Sigmoid colon (tissue), 7 donors: ENCODE measurements around the gene SATB2. TPM values are rescaled to one million over a fixed set of nuclear protein-coding genes. Genes with fewer than 3 reads are reported as not detected.

ENCODE experiments used
- DNase-seq: peaks from one replicate; pipeline ENCODE4 v3.0.0-alpha.2; 2019
- H3K27ac ChIP-seq, 4 donors: fragments of 200-600 bp; sonication (generic); one replicate each; pipeline ENCODE4 v1.5.1; 2016 to 2019; ENCODE audit warnings: mild to moderate bottlenecking in 1 of 4
- H3K27me3 ChIP-seq, 3 donors: fragments of 200-600 bp; sonication (generic); one replicate each; pipeline ENCODE4 v1.5.1; 2019; ENCODE audit warnings: mild to moderate bottlenecking in 1 of 3
- H3K36me3 ChIP-seq, 4 donors: fragments of 200-600 bp; sonication (generic); one replicate each; pipeline ENCODE4 v1.5.1; 2016 to 2019
- H3K4me1 ChIP-seq, 4 donors: fragments of 200-600 bp; sonication (generic); one replicate each; pipeline ENCODE4 v1.5.1; 2017 to 2019
- H3K4me3 ChIP-seq, 4 donors: fragments of 200-600 bp; sonication (generic); one replicate each; pipeline ENCODE4 v1.5.1; 2017 to 2019; ENCODE audit warnings: mild to moderate bottlenecking in 2 of 4, moderate library complexity in 1 of 4
- H3K9me3 ChIP-seq, 4 donors: fragments of 200-600 bp in 3 of 4; sonication (generic) in 3 of 4; one replicate each; pipeline versions ENCODE4 v1.5.1 to v1.6.1; 2013 to 2019
- CTCF ChIP-seq, 4 experiments: fragments of 450-650 bp in 3 of 4; fragments of 200-600 bp in 1 of 4; IDR thresholded peaks; one replicate each; pipeline ENCODE4 v1.5.1; 2016 to 2019; ENCODE audit warnings: antibody characterized with exemption in 4 of 4, mild to moderate bottlenecking in 3 of 4, moderate library complexity in 2 of 4
- EP300 ChIP-seq, 4 donors: sonication (generic); formaldehyde crosslinking; IDR thresholded peaks; one replicate each; pipeline ENCODE4 v1.6.1; 2017; ENCODE audit warnings: antibody characterized with exemption in 4 of 4
- POLR2A ChIP-seq, 2 donors: fragments of 450-650 bp; IDR thresholded peaks; one replicate each; pipeline ENCODE4 v1.6.1; 2016; ENCODE audit warnings: antibody characterized with exemption in 2 of 2, mild to moderate bottlenecking in 2 of 2, moderate library complexity in 2 of 2
- POLR2AphosphoS5 ChIP-seq, 4 donors: sonication (generic); formaldehyde crosslinking; IDR thresholded peaks; one replicate each; pipeline ENCODE4 v1.6.1; 2017; ENCODE audit warnings: antibody characterized with exemption in 4 of 4
- WGBS, 2 donors: extraction: QIAGEN DNeasy Blood & Tissue Kit; methylation state at CpG; one replicate each; pipeline ENCODE4 v1.1.7; 2013; 5-methylcytosine and 5-hydroxymethylcytosine counted together
- intact Hi-C: fragments of 100-400 bp; cut with DNase I; formaldehyde crosslinking; loops from one replicate; pipeline ENCODE4 v1.15.1; 2023
- polyA plus RNA-seq, 3 donors: library from polyadenylated mRNA; stranded (reverse); fragments of 200-250 nt; gene quantifications; one replicate each; pipeline ENCODE4 v1.2.3, GENCODE V29; 2013
- total RNA-seq, 4 donors: library from RNA; depleted of rRNA; stranded (reverse); fragments of >200 nt; gene quantifications; one replicate each; pipeline ENCODE4 v1.1.0, GENCODE V29; 2016
- donor health status: healthy with polysubstance abuse.
- donor health status: Bipolar disorder and iron deficiency.
- donor health status: healthy.

Gene SATB2
- total and polyA plus RNA-seq, 7 donors = 0.95 to 43.7 (median 5.8) TPM

GRCh38 chr2:199444749-199445148 lies 13.0 kb downstream of the SATB2 start:
- intact Hi-C loops = no loop called here
- Histone ChIP-seq H3K36me3 (no peaks in the 10 kb centered on the region), H3K4me1 (no peaks in the 10 kb centered on the region), H3K27me3 (peaks cover 0 to 34% (median 0%) of the 10 kb centered on the region in 3 donors), H3K4me3 (no peak overlapping the region), H3K27ac (no peak overlapping the region), H3K9me3 (no peaks in the 10 kb centered on the region)
- 10 to 58% methylated on average over 4 of the region's 4 CpGs for WGBS, 2 donors
- DNase-seq = no peak
- TF ChIP-seq POLR2AphosphoS5 (IDR thresholded peaks at IDR 0.05) (no peak), EP300 (IDR thresholded peaks at IDR 0.05) (no peak), CTCF (IDR thresholded peaks at IDR 0.05) (no peak), POLR2A (IDR thresholded peaks at IDR 0.05) (no peak)

DNA sequence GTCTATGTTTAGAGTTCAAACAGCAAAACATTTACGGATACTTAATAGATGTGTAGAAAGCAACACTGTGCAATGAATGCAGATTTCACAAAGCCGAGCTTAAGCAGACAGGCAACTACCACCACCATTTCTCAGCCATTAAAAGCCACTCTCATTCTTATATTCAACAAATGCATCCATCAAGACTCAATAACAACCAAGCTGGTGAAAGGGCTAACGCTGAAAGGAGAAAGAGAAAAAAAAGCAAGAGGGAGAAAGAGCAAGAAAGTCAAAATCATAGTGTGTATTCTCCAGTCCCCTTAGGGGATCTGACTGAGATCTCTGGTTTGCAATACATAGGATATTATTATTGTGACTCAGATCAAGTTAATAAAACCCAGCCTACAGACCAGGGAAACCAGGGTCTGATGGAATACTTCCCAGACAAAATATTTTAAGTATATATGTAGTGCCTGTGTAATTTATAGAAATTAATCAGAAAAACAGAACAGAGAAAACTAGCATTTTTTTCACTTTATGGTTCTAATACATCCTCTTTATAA lies 14.1 kb downstream of the SATB2 start:
- intact Hi-C loops = no loop called here
- peaks cover 0 to 23% (median 0%) of the 10 kb centered on the region in 3 donors for H3K27me3 ChIP-seq
- H3K9me3 ChIP-seq = no peaks in the 10 kb centered on the region
- no peaks in the 10 kb centered on the region for H3K4me1 ChIP-seq
- no peak for TF ChIP-seq POLR2AphosphoS5 (IDR thresholded peaks at IDR 0.05)
- no peak for TF ChIP-seq POLR2A (IDR thresholded peaks at IDR 0.05)
- TF ChIP-seq CTCF (IDR thresholded peaks at IDR 0.05) = no peak
- TF ChIP-seq EP300 (IDR thresholded peaks at IDR 0.05) = no peak
- DNase-seq = no peak
- H3K4me3 ChIP-seq = no peak overlapping the region
- H3K27ac ChIP-seq = no peak overlapping the region
- H3K36me3 ChIP-seq = no peaks in the 10 kb centered on the region
- 14 to 43% methylated on average over 3 of the region's 3 CpGs for WGBS, 2 donors

DNA sequence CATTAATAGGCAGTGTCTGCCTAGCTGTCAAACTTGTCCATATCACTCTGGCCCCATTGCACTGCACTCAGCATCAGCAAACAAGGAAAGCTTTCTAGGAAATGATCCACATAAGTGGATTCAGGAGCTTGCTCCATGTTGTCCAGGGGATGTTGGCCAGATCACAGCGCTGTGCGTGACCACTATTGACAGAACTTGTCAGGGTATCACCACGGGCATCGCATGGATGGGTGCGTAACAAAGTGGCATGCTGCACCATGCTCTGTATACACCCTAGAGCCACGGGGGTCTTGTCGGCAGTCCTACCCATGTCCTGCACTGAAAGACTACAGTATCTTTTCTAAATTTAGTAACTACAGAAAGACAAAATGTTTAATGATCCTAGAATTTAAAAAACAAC lies 15.6 kb downstream of the SATB2 start:
- H3K4me1 ChIP-seq = no peaks in the 10 kb centered on the region
- peaks cover 0 to 12% (median 0%) of the 10 kb centered on the region in 3 donors for H3K27me3 ChIP-seq
- no peak overlapping the region for H3K27ac ChIP-seq
- no peaks in the 10 kb centered on the region for H3K9me3 ChIP-seq
- no peak for DNase-seq
- no peaks in the 10 kb centered on the region for H3K36me3 ChIP-seq
- no peak overlapping the region for H3K4me3 ChIP-seq
- intact Hi-C loops = no loop called here
- WGBS, 2 donors = 26 to 81% methylated on average over 7 of the region's 7 CpGs
- TF ChIP-seq EP300 (IDR thresholded peaks at IDR 0.05) = no peak
- TF ChIP-seq POLR2A (IDR thresholded peaks at IDR 0.05) = no peak
- TF ChIP-seq POLR2AphosphoS5 (IDR thresholded peaks at IDR 0.05) = no peak
- TF ChIP-seq CTCF (IDR thresholded peaks at IDR 0.05) = no peak

- TF ChIP-seq CTCF (IDR thresholded peaks at IDR 0.05) (no peak), EP300 (IDR thresholded peaks at IDR 0.05) (no peak), POLR2AphosphoS5 (IDR thresholded peaks at IDR 0.05) (no peak)
- Histone ChIP-seq H3K9me3 (no peaks in the 10 kb centered on the region), H3K27ac (no peak overlapping the region), H3K27me3 (peaks cover 0 to 8% (median 0%) of the 10 kb centered on the region in 3 donors), H3K4me3 (no peak overlapping the region), H3K36me3 (no peaks in the 10 kb centered on the region), H3K4me1 (no peaks in the 10 kb centered on the region)
- intact Hi-C loops = no loop called here
- DNase-seq = no peak
- WGBS, 2 donors = 16 to 71% methylated on average over 4 of the region's 4 CpGs
Measured at GRCh38 chr2:199441759-199442158, 16.0 kb downstream of the SATB2 start.

- Histone ChIP-seq H3K4me1 (no peaks in the 10 kb centered on the region), H3K36me3 (no peaks in the 10 kb centered on the region), H3K27me3 (peaks cover 0 to under 1% (median 0%) of the 10 kb centered on the region in 3 donors), H3K9me3 (no peaks in the 10 kb centered on the region), H3K27ac (no peak overlapping the region), H3K4me3 (no peak overlapping the region)
- DNase-seq = no peak
- TF ChIP-seq POLR2A (IDR thresholded peaks at IDR 0.05) (no peak), POLR2AphosphoS5 (IDR thresholded peaks at IDR 0.05) (no peak), CTCF (IDR thresholded peaks at IDR 0.05) (no peak), EP300 (IDR thresholded peaks at IDR 0.05) (no peak)
- intact Hi-C loops = no loop called here
Measured at GRCh38 chr2:199440118-199440517, 17.6 kb downstream of the SATB2 start.
